Endodermal cell (in vitro differentiated cells): Measurements from ENCODE around the gene RRP1. TPM values are rescaled to one million over a fixed set of nuclear protein-coding genes. Genes with fewer than 3 reads are reported as not detected.

Experiments used
- DNase-seq: peaks from one replicate; pipeline ENCODE4 v3.0.0-alpha.2; 2017
- H3K27ac ChIP-seq: 2 replicates; pipeline ENCODE4 v1.5.1; 2013; ENCODE audit warnings: mild to moderate bottlenecking, low read depth, low read length, moderate library complexity
- H3K27me3 ChIP-seq: 2 replicates; pipeline ENCODE4 v1.6.1; 2013; ENCODE audit warnings: mild to moderate bottlenecking, low read length, moderate library complexity; ENCODE audit not compliant: insufficient read depth, control insufficient read depth, poor library complexity, severe bottlenecking
- H3K36me3 ChIP-seq: 2 replicates; pipeline ENCODE4 v1.7.0; 2013; ENCODE audit warnings: mild to moderate bottlenecking, low read length, moderate library complexity; ENCODE audit not compliant: control insufficient read depth, insufficient read depth
- H3K4me1 ChIP-seq: one replicate; pipeline ENCODE4 v1.7.0; 2013; ENCODE audit warnings: low read length; ENCODE audit not compliant: control insufficient read depth, insufficient read depth
- H3K4me3 ChIP-seq: 2 replicates; pipeline ENCODE4 v1.5.1; 2013; ENCODE audit warnings: mild to moderate bottlenecking, low read length, moderate library complexity
- H3K9ac ChIP-seq: 2 replicates; pipeline ENCODE4 v1.6.1; 2013; ENCODE audit warnings: mild to moderate bottlenecking, low read length, moderate library complexity; ENCODE audit not compliant: poor library complexity, severe bottlenecking; ENCODE audit errors: extremely low read depth
- H3K9me3 ChIP-seq: 2 replicates; pipeline ENCODE4 v1.6.1; 2013; ENCODE audit warnings: mild to moderate bottlenecking, low read length, moderate library complexity; ENCODE audit not compliant: control insufficient read depth
- H3K27ac Mint-ChIP-seq: 2 replicates; pipeline ENCODE4 v1.8.0; 2020; ENCODE audit warnings: mixed read lengths
- H3K27me3 Mint-ChIP-seq: 2 replicates; pipeline ENCODE4 v1.8.0; 2021; ENCODE audit warnings: mild to moderate bottlenecking, mixed read lengths; ENCODE audit not compliant: insufficient read depth
- H3K36me3 Mint-ChIP-seq: 2 replicates; pipeline ENCODE4 v1.8.0; 2020; ENCODE audit warnings: low read depth, mixed read lengths
- H3K4me1 Mint-ChIP-seq: 2 replicates; pipeline ENCODE4 v1.8.0; 2020; ENCODE audit warnings: mixed read lengths
- H3K4me3 Mint-ChIP-seq: 2 replicates; pipeline ENCODE4 v1.8.0; 2020; ENCODE audit warnings: mild to moderate bottlenecking, moderate library complexity, mixed read lengths
- H3K9me3 Mint-ChIP-seq: 2 replicates; pipeline ENCODE4 v1.8.0; 2020; ENCODE audit warnings: mild to moderate bottlenecking, mixed read lengths
- CTCF ChIP-seq: fragments of 200-600 bp; sonication (generic); conservative IDR thresholded peaks from 2 replicates; pipeline ENCODE4 v1.5.0; 2021; ENCODE audit warnings: antibody characterized with exemption, mild to moderate bottlenecking
- WGBS, 2 experiments: methylation state at CpG; one replicate each; pipeline versions ENCODE4 v1.1.5 to v1.1.7; 2013; ENCODE audit warnings: missing lambda C conversion rate in 2 of 2, mixed read lengths in 1 of 2; ENCODE audit not compliant: insufficient coverage in 1 of 2, insufficient read length in 1 of 2; 5-methylcytosine and 5-hydroxymethylcytosine counted together
- total RNA-seq, 2 donors: library from RNA; stranded (reverse); fragmentation: NEBNext Ultra II Directional in 1 of 2; extraction: Animal tissue kit (Norgen Biotek cat#: 25700) in 1 of 2; gene quantifications; 2 replicates in 1 of 2; 3 replicates in 1 of 2; pipeline ENCODE4 v1.2.1, GENCODE V29; 2021

Gene RRP1
- total RNA-seq, 2 donors from 2014 or later: 36.4 to 36.7 TPM

DNA sequence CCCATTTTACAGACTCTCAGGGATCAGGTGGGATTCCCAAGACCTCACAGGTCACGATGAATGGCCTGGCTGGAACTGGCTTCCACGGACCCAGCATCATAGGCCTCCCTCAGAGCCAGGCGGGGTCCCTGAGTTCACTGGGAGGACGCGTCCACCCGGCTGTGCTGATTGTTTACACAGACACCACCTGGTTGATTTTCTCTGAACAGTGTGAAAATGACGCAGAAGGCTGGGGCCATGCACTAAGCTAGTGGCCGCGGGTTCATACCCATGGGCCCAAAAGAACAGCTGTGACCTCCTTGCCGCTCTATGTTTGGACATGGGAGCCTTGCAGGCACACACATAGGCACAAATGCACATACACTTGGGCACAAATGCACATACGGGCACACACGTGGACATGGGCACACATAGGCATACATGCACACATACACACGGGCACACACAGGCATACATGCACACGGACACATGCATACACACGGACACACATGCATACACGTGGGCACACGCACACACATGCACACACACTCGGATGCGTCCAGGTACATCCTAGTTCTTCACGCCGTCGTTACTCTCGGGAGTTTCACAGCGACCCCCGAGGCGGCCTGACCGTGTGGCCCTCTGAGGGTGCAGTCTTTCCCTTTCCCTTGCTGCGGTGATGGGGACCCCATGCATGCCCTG, 36.5 kb upstream of the RRP1 start:
- H3K4me3 ChIP-seq: no peak overlapping the region
- no peak for DNase-seq
- no peak overlapping the region for H3K9ac ChIP-seq
- 93 to 96% methylated on average over 22 to 28 of the region's 28 CpGs for WGBS, 2 experiments
- H3K36me3 ChIP-seq: peaks cover 26% of the 10 kb centered on the region
- Mint-ChIP-seq H3K4me3 (no peak overlapping the region), H3K9me3 (no peaks in the 10 kb centered on the region), H3K4me1 (no peaks in the 10 kb centered on the region), H3K27ac (no peak overlapping the region), H3K36me3 (peaks cover 53% of the 10 kb centered on the region), H3K27me3 (no peaks in the 10 kb centered on the region)
- H3K27me3 ChIP-seq: no peaks in the 10 kb centered on the region
- H3K4me1 ChIP-seq: no peaks in the 10 kb centered on the region
- no peak overlapping the region for H3K27ac ChIP-seq
- H3K9me3 ChIP-seq: no peaks in the 10 kb centered on the region
- TF ChIP-seq CTCF: no peak

DNA sequence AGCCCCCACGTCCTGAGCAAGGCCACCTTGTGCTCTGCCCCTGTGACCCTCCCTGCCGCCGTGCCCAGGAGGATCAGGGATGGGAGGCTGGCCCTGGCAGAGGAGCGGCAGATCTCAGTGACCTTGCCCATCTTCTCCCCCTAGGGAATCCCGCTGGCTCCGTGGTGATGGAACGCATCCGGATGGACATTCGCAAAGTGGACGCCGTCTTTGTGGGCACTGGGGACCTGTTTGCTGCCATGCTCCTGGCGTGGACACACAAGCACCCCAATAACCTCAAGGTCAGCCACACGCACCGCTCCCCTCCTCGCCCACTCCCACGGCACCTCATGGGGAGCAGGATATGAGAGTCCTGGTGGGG, 36.0 kb upstream of the RRP1 start:
- no peaks in the 10 kb centered on the region for H3K27me3 ChIP-seq
- H3K4me3 ChIP-seq: no peak overlapping the region
- Mint-ChIP-seq H3K4me3 (no peak overlapping the region), H3K36me3 (peaks cover 53% of the 10 kb centered on the region), H3K27ac (no peak overlapping the region), H3K4me1 (no peaks in the 10 kb centered on the region), H3K27me3 (no peaks in the 10 kb centered on the region), H3K9me3 (no peaks in the 10 kb centered on the region)
- H3K9ac ChIP-seq: no peak overlapping the region
- 91 to 95% methylated on average over 10 to 16 of the region's 16 CpGs for WGBS, 2 experiments
- no peak for DNase-seq
- no peaks in the 10 kb centered on the region for H3K4me1 ChIP-seq
- TF ChIP-seq CTCF: no peak
- no peak overlapping the region for H3K27ac ChIP-seq
- no peaks in the 10 kb centered on the region for H3K9me3 ChIP-seq
- peaks cover 27% of the 10 kb centered on the region for H3K36me3 ChIP-seq

DNA sequence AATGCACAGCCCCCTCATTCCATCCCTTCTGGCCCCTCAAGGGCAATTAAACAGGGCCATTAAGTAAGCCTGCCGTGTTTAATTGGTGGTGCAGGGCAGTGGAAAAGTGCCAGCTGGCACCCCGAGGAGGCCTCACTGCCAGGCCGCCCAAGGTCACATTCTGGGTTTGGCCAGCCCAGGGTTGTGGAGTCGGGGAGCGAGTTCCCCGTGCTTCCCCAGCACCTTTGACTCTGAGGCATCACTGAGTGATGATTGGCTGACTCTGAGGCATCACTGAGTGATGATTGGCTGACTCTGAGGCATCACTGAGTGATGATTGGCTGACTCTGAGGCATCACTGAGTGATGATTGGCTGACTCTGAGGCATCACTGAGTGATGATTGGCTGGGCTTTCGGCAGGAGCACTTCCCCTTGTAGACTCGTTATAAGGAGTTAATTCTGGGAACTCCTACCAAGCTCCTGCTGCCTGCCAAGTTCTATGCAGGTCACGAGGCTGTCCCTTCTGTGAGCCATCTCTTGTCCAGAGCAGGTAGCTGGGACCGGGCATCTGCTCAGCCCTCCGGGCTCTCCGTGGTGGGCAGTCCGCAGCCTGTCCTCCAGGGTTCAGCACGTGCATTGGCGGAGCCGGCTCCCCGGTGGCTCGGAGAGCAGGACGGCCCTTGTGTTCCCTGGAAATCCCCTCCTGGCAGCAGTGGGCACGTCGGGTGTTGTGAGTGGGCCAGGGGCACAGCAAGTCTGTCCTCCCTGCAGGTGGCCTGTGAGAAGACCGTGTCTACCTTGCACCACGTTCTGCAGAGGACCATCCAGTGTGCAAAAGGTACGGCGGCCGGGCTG, 34.2 kb upstream of the RRP1 start:
- H3K4me3 Mint-ChIP-seq: no peak overlapping the region
- Histone ChIP-seq H3K4me3 (no peak overlapping the region), H3K9me3 (no peaks in the 10 kb centered on the region), H3K36me3 (peaks cover 30% of the 10 kb centered on the region), H3K4me1 (no peaks in the 10 kb centered on the region), H3K27ac (no peak overlapping the region), H3K9ac (no peak overlapping the region), H3K27me3 (no peaks in the 10 kb centered on the region)
- no peak overlapping the region for H3K27ac Mint-ChIP-seq
- H3K27me3 Mint-ChIP-seq: no peaks in the 10 kb centered on the region
- peaks cover 53% of the 10 kb centered on the region for H3K36me3 Mint-ChIP-seq
- no peaks in the 10 kb centered on the region for H3K9me3 Mint-ChIP-seq
- no peak for DNase-seq
- TF ChIP-seq CTCF: no peak
- H3K4me1 Mint-ChIP-seq: no peaks in the 10 kb centered on the region
- 93 to 97% methylated on average over 14 to 26 of the region's 26 CpGs for WGBS, 2 experiments
